ENCODE data around the gene CLEC2D.
"Not testable (repeated sequence)": the region's sequence is repeated elsewhere in the genome, so short reads cannot be mapped to it uniquely, and the experiment has no call there.

The CLEC2D gene

GRCh38 chr12:9700606-9700956 lies 31.1 kb downstream of the CLEC2D start:
- DNase-seq: no peak

DNA sequence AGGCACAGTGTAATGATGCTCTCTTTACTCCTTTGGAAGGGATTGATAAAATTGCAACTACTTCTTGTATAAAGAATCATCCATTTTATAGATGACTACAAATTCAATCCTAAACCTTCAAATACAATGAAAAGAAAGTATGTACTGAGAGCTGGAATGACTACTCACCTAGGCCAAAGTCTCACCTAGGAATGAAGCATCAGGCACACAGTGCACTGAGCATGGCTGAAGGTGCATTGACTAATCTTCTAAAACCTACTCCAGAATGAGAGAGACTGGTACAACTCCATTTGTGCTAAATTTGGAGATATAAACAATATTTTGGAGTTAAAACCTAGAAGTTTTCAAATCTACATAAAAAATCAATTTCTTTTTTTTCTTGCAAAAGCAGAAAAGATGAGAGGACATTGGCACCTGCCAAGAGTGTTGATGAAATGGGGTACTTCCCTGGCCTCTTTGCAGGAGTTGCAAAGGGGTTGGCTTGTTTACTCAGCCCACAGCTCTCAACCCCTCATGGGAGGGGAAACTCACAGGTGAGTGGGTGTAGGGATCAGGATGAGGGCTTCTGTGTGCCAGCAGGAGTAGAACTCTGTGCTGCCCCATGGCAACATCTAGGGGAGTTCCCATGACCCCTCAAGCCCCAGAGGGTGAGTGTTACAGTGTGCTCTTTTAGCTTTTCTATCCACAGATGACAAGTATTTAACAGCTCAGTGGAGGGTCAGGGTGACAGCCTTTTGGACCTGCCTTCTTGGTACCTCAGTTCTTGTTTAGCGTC lies 32.1 kb downstream of the CLEC2D start:
- DNase-seq: no peak

GRCh38 chr12:9702255-9702654 lies 32.7 kb downstream of the CLEC2D start:
- no peak for DNase-seq

DNA sequence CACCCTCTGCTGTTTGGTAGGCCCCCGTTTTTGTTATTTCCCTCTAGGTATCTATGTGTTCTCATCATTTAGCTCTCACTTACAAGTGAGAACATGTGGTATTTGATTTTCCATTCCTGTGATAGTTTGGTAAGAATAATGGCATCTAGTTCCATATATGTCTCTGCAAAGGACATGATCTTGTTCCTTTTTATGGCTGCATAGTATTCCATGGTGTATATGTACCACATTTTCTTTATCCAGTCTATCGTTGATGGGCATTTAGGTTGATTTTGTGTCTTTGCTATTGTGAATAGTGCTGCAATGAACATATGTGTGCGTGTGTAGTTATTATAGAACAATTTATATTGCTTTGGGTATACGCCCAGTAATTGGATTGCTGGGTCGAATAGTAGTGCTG lies 35.0 kb downstream of the CLEC2D start:
- DNase-seq: not testable (repeated sequence)

DNA sequence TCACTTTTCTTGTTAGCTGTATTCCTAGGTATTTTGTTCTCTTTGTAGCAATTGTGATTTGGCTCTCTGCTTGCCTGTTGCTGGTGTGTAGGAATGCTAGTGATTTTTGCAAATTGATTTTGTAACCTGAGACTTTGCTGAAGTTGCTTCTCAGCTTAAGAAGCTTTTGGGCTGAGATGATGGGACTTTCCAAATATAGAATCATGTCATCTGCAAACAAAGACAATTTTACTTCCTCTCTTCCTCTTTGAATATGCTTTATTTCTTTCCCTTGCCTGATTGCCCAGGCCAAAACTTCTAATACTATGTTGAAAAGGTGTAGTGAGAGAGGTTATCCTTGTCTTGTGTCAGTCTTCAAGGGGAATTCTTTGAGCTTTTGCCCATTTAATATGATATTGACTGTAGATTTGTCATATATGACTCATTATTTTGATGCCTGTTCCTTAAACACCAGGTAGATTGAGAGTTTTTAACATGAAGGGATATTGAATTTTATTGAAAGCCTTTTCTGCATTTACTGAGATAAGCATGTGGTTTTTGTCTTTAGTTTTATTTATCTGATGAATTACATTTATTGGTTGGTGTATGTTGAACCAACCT lies 36.7 kb downstream of the CLEC2D start:
- no peak for DNase-seq

DNA sequence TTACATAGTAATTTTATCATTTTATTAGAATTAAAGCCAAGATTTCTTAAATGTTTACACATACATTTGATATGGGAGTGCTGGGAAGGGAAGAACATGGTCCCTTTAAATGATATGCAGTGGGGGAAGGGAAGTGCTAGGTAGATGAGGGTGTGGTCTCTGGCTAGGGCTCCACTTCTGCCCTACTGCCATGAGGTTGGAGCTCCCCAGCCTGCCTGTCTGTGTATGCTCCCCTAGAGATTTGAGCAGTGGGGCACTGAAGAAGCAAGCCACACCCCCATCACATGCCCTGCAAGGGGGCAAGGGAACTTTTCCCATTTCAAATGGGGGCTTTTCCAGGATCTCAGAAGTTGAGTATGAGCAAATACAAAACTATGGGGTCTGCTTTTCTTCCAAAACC lies 37.8 kb downstream of the CLEC2D start:
- DNase-seq: no peak

GRCh38 chr12:9707864-9708808 lies 38.6 kb downstream of the CLEC2D start:
- DNase-seq: peak in 5 of 14 donors; percentile 3 to 25 (median 9)

GRCh38 chr12:9708853-9709252 lies 39.3 kb downstream of the CLEC2D start:
- DNase-seq: no peak

- no peak for DNase-seq
Measured at GRCh38 chr12:9710584-9711375, 41.3 kb downstream of the CLEC2D start.

DNA sequence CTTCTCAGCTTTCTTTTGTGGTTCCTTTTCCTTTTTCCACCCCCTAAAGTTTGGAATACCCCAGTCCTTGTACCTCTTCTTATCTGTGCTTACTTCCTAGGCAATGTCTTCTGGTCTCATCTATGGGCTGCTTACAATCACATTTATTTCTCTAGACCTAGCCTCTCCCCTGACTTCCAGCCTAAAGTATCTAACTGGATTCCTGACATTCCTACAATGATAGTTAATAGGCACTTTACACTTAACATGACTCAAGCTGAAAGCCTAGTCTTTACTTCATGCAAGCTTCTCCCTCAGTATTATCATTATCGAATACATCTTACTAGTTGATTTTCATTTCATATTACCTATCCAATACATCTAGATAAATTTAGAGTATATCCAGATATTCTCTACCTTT lies 42.2 kb downstream of the CLEC2D start:
- no peak for DNase-seq

DNA sequence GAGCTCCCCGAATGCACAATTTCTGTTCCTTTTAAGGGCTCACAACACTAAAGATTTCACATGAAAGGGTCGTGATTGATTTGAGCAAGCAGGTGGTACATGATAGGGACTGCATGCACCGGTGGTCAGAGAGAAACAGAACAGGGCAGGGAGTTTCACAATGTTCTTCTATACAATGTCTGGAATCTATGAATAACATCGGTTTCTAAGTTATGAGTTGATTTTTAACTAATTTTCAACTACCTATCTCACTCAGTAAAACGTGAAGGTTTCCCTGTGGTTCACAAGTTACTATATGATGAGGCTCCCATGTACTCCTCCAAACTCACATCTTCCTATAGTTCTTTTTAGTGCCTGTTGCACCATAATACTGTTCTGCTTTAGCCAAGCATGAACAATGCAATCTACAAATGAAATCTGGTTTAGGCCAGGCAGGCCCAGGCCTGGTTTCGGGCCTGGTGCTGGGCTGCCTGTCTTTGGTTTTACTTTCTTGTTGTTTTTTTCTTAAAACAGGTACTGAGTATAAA lies 43.6 kb downstream of the CLEC2D start:
- DNase-seq: not testable (repeated sequence)

GRCh38 chr12:9717070-9717925 lies 47.8 kb downstream of the CLEC2D start:
- DNase-seq: no peak

GRCh38 chr12:9718968-9719367 lies 49.5 kb downstream of the CLEC2D start:
- DNase-seq: no peak

- DNase-seq: no peak
Measured at GRCh38 chr12:9719790-9720189, 50.3 kb downstream of the CLEC2D start.

- no peak for DNase-seq
Measured at GRCh38 chr12:9721394-9722092, 52.0 kb downstream of the CLEC2D start.

DNA sequence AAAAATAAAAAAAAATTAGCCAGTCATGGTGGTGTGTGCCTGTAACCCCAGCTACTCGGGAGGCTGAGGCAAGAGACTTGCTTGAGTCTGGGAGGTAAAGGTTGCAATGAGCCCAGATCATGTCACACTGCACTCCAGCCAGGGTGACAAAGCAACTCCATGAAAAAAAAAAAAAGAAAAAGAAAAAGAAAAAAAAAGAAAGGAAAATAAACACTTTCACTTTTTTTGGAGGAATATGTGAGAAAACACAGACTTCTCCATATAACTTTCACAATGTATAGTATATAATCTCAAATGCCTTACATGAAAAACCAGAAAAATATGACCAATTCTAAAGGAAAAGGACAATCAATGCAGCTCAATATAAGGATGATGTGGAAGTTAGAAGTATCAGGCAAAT lies 54.5 kb downstream of the CLEC2D start:
- no peak for DNase-seq

- no peak for DNase-seq
Measured at GRCh38 chr12:9725213-9725870, 55.8 kb downstream of the CLEC2D start.

DNA sequence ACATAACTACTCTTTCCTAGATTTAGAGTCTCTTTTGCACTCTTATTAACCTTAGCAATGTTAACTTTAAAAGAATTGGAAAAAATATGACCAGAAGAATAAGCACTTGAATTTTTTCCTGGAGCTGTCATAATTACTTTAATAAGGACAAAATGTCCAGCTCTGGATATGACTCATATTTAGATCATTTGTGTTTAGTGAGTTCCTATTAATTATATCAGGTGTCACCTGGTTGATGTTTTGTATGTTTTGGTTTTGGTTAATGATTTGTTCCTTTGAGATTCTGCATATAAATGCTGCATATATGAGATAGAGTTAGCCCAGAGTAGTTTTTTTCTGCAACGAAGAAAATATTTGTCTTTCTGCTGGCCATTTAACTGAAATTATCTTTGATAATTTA lies 58.3 kb downstream of the CLEC2D start:
- DNase-seq: no peak

DNA sequence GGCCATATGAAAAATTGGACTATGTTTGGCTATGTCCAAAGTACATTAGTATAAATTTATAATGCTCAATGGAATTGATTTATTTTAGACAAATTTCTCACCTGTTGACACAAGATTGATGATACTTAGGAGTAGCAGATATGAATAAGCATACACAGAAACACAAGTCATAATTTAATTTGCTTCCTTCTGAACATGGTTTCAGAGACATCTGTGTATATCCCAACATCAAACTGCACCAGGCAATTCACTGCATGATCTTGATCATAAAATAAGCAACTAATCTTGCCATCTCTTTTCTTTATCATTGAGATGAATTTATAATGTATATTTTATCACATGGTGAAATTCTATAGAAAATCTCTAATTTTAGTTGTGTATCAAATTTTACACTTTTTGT lies 59.6 kb downstream of the CLEC2D start:
- no peak for DNase-seq

GRCh38 chr12:9730011-9730410 lies 60.5 kb downstream of the CLEC2D start:
- DNase-seq: no peak
